Glutamatergic neuron (in vitro differentiated cells): Measurements from ENCODE around the gene EXOSC7. TPM values are rescaled to one million over a fixed set of nuclear protein-coding genes. Genes with fewer than 3 reads are reported as not detected.

Experiments used
- DNase-seq: peaks from one replicate; pipeline ENCODE4 v3.0.0; 2022
- H3K27ac Mint-ChIP-seq: one replicate; pipeline ENCODE4 v1.8.0; 2020; ENCODE audit warnings: mild to moderate bottlenecking, mixed read lengths, inconsistent platforms; ENCODE audit not compliant: unreplicated experiment
- H3K27me3 Mint-ChIP-seq: one replicate; pipeline ENCODE4 v1.8.0; 2020; ENCODE audit warnings: mild to moderate bottlenecking, moderate library complexity, mixed read lengths, inconsistent platforms; ENCODE audit not compliant: unreplicated experiment
- H3K36me3 Mint-ChIP-seq: one replicate; pipeline ENCODE4 v1.8.0; 2020; ENCODE audit warnings: mild to moderate bottlenecking, mixed read lengths, inconsistent platforms; ENCODE audit not compliant: unreplicated experiment
- H3K4me1 Mint-ChIP-seq: one replicate; pipeline ENCODE4 v1.8.0; 2020; ENCODE audit warnings: mild to moderate bottlenecking, low read depth, mixed read lengths, inconsistent platforms; ENCODE audit not compliant: unreplicated experiment
- H3K4me3 Mint-ChIP-seq: one replicate; pipeline ENCODE4 v1.8.0; 2020; ENCODE audit warnings: mild to moderate bottlenecking, mixed read lengths, inconsistent platforms; ENCODE audit not compliant: unreplicated experiment
- H3K9me3 Mint-ChIP-seq: one replicate; pipeline ENCODE4 v1.8.0; 2020; ENCODE audit warnings: mild to moderate bottlenecking, moderate library complexity, mixed read lengths, inconsistent platforms; ENCODE audit not compliant: unreplicated experiment
- CTCF ChIP-seq: fragments of 200-600 bp; sonication (generic); IDR thresholded peaks from one replicate; pipeline ENCODE4 v1.5.0; 2021; ENCODE audit not compliant: partially characterized antibody, unreplicated experiment
- total RNA-seq: library from RNA; stranded (reverse); fragmentation: NEBNext Ultra II Directional; extraction: Animal tissue kit (Norgen Biotek cat#: 25700); gene quantifications from one replicate; pipeline ENCODE4 v1.2.1, GENCODE V29; 2021; ENCODE audit not compliant: unreplicated experiment

The EXOSC7 gene
- total RNA-seq, 1 donor from 2014 or later: 30.9 TPM

GRCh38 chr3:45034612-45035252 lies 58.7 kb downstream of the EXOSC7 start:
- Mint-ChIP-seq H3K27me3 (peaks cover 10% of the 10 kb centered on the region), H3K4me3 (no peak overlapping the region), H3K36me3 (no peaks in the 10 kb centered on the region), H3K27ac (no peak overlapping the region), H3K9me3 (peaks cover 5% of the 10 kb centered on the region), H3K4me1 (no peaks in the 10 kb centered on the region)
- DNase-seq: no peak
- TF ChIP-seq CTCF: no peak

- H3K4me3 Mint-ChIP-seq: peak overlapping the region; percentile 87
- DNase-seq: peak; percentile 47
- H3K4me1 Mint-ChIP-seq: no peaks in the 10 kb centered on the region
- H3K36me3 Mint-ChIP-seq: no peaks in the 10 kb centered on the region
- H3K27me3 Mint-ChIP-seq: peaks cover 10% of the 10 kb centered on the region
- peaks cover 5% of the 10 kb centered on the region for H3K9me3 Mint-ChIP-seq
- no peak overlapping the region for H3K27ac Mint-ChIP-seq
- TF ChIP-seq CTCF: no peak
Observed at GRCh38 chr3:45035441-45036301, 59.6 kb downstream of the EXOSC7 start.

GRCh38 chr3:45037720-45038455 lies 61.8 kb downstream of the EXOSC7 start:
- peaks cover 5% of the 10 kb centered on the region for H3K9me3 Mint-ChIP-seq
- peaks cover 2% of the 10 kb centered on the region for H3K4me1 Mint-ChIP-seq
- peak; percentile 90 for DNase-seq
- H3K4me3 Mint-ChIP-seq: no peak overlapping the region
- H3K36me3 Mint-ChIP-seq: no peaks in the 10 kb centered on the region
- peak; percentile 83 for TF ChIP-seq CTCF
- no peak overlapping the region for H3K27ac Mint-ChIP-seq
- H3K27me3 Mint-ChIP-seq: peaks cover 9% of the 10 kb centered on the region

- Mint-ChIP-seq H3K36me3 (no peaks in the 10 kb centered on the region), H3K27me3 (no peaks in the 10 kb centered on the region), H3K4me1 (peaks cover 2% of the 10 kb centered on the region), H3K4me3 (no peak overlapping the region), H3K9me3 (no peaks in the 10 kb centered on the region), H3K27ac (no peak overlapping the region)
- DNase-seq: no peak
- TF ChIP-seq CTCF: no peak
Observed at GRCh38 chr3:45041666-45042065, 65.6 kb downstream of the EXOSC7 start.
